ENCODE data around the gene AK5.

Gene AK5

DNA sequence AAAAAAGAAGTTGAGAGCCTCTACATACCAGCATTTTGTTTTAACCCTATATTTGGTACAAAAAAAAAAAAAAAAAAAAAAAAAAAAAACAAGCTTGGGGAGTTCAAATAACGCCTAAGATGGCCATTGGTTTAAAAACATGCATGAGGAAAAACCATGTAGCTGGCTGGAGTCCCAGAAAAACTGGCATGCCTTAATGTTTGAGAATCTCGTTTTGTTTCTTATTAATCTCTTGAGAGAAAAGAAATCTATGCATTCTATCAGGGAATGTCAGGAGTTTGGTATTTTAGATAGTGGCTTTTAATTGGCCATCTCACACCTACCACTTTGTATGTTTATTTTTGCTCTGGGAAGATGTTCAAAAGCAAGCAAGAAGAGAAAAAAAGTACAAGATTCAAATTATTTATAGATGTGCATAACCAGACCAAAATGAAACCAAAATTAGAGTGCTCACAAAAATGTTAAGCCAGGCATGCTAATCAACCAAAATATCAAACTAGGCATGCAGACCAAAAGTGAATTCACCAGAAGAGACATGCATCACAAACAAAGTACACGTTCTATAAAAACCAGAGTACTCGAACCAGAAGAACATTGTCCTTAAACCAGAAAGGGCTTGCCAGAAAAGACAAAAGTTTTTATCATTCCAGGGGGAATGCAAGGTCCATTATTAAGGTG, 156.6 kb downstream of the AK5 start:
- H3K4me3 ChIP-seq (ENCODE audit: low read depth, low read length) = no peak overlapping the region
- TF ChIP-seq CTCF (IDR thresholded peaks at IDR 0.05; ENCODE audit: insufficient read depth, low read depth, low read length, missing control alignments) = no peak
- DNase-seq (ENCODE audit: low read depth) = no peak

- H3K4me3 ChIP-seq (ENCODE audit: low read depth, low read length) = no peak overlapping the region
- DNase-seq (ENCODE audit: low read depth) = no peak
- no peak for TF ChIP-seq CTCF (IDR thresholded peaks at IDR 0.05; ENCODE audit: insufficient read depth, low read depth, low read length, missing control alignments)
Measured at GRCh38 chr1:77446841-77447555, 165.2 kb downstream of the AK5 start.

DNA sequence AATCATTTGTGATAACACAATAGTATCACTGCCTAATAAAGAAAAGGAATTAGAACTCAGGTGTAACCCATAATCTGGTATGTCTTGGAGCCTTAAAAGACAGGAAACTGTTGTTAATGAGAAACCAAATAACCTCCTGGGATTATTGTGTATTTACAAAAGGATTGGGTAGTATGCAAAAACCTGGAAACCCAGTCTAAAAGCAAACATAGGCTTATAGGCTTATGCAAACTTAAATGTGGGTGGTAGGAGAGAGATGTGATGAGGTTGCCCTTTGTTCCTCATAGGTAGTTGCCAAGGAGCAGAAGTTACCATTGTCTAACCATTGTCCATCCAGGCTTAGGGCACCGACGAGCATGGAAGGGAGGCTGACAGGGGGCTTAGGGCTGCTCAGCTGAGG, 165.8 kb downstream of the AK5 start:
- no peak for TF ChIP-seq CTCF (IDR thresholded peaks at IDR 0.05; ENCODE audit: insufficient read depth, low read depth, low read length, missing control alignments)
- DNase-seq (ENCODE audit: low read depth) = no peak
- no peak overlapping the region for H3K4me3 ChIP-seq (ENCODE audit: low read depth, low read length)

DNA sequence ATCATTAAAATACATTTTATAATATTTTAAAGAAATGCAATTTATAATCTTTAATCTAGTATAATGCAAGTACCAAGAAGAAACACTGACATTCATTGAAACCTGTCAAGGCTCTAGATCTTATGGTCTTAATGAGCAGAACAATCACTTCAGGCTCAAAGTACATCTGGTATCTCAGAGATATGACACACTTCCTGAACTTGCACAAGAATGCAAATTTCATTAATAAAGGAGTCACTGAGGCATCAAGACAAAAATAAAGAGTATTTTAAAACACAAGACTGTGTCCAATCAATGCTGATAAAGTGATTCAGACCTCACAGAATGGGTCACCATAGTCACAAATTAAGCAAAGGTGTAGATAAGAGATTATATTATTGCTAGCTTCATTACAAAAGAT, 178.1 kb downstream of the AK5 start:
- no peak for TF ChIP-seq CTCF (IDR thresholded peaks at IDR 0.05; ENCODE audit: insufficient read depth, low read depth, low read length, missing control alignments)
- no peak for DNase-seq (ENCODE audit: low read depth)

GRCh38 chr1:77461691-77462090, 179.9 kb downstream of the AK5 start:
- no peak for DNase-seq (ENCODE audit: low read depth)
- no peak overlapping the region for H3K4me3 ChIP-seq (ENCODE audit: low read depth, low read length)
- no peak for TF ChIP-seq CTCF (IDR thresholded peaks at IDR 0.05; ENCODE audit: insufficient read depth, low read depth, low read length, missing control alignments)

More for the DNA sequence above, 178.1 kb downstream of the AK5 start:
- H3K4me3 ChIP-seq (ENCODE audit: low read depth, low read length) = no peak overlapping the region

DNA sequence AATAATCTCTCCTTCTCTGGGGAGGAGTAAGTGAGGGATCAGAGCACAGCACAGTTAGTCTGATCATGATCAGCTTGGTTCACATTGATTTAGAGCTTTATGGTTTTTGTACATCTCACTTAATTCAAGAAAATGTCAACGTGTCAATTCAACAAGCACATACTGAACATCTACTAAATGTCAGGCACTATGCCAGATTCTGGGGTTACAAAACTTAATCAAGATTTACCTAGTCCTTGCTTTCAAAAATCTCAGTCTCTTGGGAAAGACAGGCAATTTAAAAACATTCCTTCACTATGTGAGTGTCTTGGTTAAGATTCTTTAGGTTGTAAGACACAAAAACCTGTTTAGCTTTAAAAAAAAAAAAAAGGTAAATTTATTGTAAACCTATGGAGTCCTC, 181.4 kb downstream of the AK5 start:
- DNase-seq (ENCODE audit: low read depth) = no peak
- no peak for TF ChIP-seq CTCF (IDR thresholded peaks at IDR 0.05; ENCODE audit: insufficient read depth, low read depth, low read length, missing control alignments)

More for the DNA sequence above, 181.4 kb downstream of the AK5 start:
- H3K4me3 ChIP-seq (ENCODE audit: low read depth, low read length) = no peak overlapping the region

Data from GM12865 (cell line).